Esophagus muscularis mucosa (tissue), 3 donors: ENCODE results near the gene CFAP90.

ENCODE experiments used
- POLR2A ChIP-seq: fragments of 450-650 bp; IDR thresholded peaks from one replicate; pipeline ENCODE4 v1.6.1; 2017; ENCODE audit warnings: antibody characterized with exemption, moderate library complexity, mild to moderate bottlenecking, low read depth
- TF ChIP-seq, protein P1 (sequence below), 3 experiments: fragments of 200-600 bp in 2 of 3; fragments of 450-650 bp in 1 of 3; sonication (generic) in 2 of 3; IDR thresholded peaks; one replicate each; pipeline ENCODE4 v1.5.1; 2017 to 2019; ENCODE audit warnings: antibody characterized with exemption in 3 of 3, mild to moderate bottlenecking in 2 of 3, moderate library complexity in 1 of 3

DNA sequence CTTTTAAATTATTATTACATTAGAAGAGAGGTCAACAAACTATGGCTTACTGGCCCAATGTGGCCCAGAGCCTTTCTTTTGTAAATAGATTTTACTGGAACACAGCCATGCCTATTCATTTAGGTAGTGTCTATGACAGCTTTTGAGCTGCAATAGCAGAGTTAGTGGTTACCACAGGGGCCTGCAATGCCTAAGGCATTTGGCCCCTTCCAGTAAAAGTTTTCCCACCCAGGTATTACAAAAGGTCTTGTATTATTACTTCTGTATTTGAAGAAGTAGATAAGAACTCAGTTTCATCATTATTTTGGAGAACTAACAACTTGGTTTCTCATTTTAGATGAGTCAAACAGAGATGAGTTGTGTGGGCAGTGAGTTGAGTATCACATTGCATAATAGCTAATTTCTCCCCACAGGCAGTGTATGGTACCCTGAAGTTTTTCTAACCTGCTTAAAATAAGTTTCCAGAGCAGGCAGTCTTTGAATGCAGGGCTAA, 27.5 kb upstream of the CFAP90 start:
- no peak for TF ChIP-seq POLR2A
- TF ChIP-seq, protein P1, sequence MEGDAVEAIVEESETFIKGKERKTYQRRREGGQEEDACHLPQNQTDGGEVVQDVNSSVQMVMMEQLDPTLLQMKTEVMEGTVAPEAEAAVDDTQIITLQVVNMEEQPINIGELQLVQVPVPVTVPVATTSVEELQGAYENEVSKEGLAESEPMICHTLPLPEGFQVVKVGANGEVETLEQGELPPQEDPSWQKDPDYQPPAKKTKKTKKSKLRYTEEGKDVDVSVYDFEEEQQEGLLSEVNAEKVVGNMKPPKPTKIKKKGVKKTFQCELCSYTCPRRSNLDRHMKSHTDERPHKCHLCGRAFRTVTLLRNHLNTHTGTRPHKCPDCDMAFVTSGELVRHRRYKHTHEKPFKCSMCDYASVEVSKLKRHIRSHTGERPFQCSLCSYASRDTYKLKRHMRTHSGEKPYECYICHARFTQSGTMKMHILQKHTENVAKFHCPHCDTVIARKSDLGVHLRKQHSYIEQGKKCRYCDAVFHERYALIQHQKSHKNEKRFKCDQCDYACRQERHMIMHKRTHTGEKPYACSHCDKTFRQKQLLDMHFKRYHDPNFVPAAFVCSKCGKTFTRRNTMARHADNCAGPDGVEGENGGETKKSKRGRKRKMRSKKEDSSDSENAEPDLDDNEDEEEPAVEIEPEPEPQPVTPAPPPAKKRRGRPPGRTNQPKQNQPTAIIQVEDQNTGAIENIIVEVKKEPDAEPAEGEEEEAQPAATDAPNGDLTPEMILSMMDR (IDR thresholded peaks at IDR 0.05), result no peak
